Keratinocyte (primary cell): Measurements from ENCODE around the gene OR9A2.

Experiments
- EZH2 ChIP-seq: IDR thresholded peaks from one replicate; pipeline ENCODE4 v1.6.1; 2012; ENCODE audit warnings: inconsistent platforms, mild to moderate bottlenecking, low read length, moderate library complexity
- TF ChIP-seq, protein P1 (sequence below), 3 experiments: IDR thresholded peaks in 1 of 3; conservative IDR thresholded peaks in 1 of 3; optimal IDR thresholded peaks in 1 of 3; 2 replicates in 2 of 3; 3 replicates in 1 of 3; pipeline versions ENCODE3 to v1.5.1; 2011; ENCODE audit warnings: low read length in 3 of 3, mild to moderate bottlenecking in 3 of 3, moderate library complexity in 2 of 3, control low read depth in 1 of 3, inconsistent platforms in 1 of 3; ENCODE audit not compliant: insufficient read depth in 2 of 3; ENCODE audit errors: extremely low read depth in 1 of 3

DNA sequence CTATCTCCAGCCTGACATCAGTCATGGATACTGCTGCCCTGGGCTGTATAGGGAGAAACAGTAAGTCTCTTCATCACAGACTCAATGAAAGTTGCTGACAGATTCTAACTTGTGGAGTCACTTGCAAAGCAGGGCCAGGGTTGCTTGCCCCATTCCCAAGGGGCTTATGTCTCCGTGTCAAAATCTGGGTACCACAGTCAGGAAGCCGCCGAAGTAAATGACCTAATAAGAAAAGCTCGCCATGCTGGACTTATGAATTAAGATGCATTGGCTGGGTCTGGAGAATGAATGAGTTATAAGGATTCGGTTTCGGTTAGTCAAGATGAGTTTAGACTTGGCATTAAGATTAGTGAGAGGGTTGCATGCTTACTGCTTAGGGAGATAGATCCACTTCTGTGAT, 14.4 kb upstream of the OR9A2 start:
- TF ChIP-seq, protein P1, sequence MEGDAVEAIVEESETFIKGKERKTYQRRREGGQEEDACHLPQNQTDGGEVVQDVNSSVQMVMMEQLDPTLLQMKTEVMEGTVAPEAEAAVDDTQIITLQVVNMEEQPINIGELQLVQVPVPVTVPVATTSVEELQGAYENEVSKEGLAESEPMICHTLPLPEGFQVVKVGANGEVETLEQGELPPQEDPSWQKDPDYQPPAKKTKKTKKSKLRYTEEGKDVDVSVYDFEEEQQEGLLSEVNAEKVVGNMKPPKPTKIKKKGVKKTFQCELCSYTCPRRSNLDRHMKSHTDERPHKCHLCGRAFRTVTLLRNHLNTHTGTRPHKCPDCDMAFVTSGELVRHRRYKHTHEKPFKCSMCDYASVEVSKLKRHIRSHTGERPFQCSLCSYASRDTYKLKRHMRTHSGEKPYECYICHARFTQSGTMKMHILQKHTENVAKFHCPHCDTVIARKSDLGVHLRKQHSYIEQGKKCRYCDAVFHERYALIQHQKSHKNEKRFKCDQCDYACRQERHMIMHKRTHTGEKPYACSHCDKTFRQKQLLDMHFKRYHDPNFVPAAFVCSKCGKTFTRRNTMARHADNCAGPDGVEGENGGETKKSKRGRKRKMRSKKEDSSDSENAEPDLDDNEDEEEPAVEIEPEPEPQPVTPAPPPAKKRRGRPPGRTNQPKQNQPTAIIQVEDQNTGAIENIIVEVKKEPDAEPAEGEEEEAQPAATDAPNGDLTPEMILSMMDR (optimal IDR thresholded peaks at IDR 0.05 in 1 of 3, IDR thresholded peaks at IDR 0.05 in 1 of 3, conservative IDR thresholded peaks at IDR 0.05 in 1 of 3; ENCODE audit: extremely low read depth in 1 of 3, insufficient read depth in 2 of 3, low read length in 3 of 3) = no peak
- no peak for TF ChIP-seq EZH2
